AG09309 (cell line): ENCODE results near the gene MST1.

Experiments used
- DNase-seq: peaks from one replicate; pipeline ENCODE4 v3.0.0-alpha.2; 2010; ENCODE audit warnings: low read depth
- H3K4me3 ChIP-seq: 2 replicates; pipeline ENCODE4 v1.5.1; 2011; ENCODE audit warnings: mild to moderate bottlenecking, low read depth, low read length, moderate library complexity; ENCODE audit not compliant: control insufficient read depth
- TF ChIP-seq, protein P1 (sequence below): IDR thresholded peaks from 2 replicates; pipeline ENCODE4 v1.5.1; 2011; ENCODE audit warnings: mild to moderate bottlenecking, low read depth, low read length, inconsistent platforms; ENCODE audit not compliant: insufficient read depth, control insufficient read depth; ENCODE audit errors: missing control alignments

The MST1 gene

GRCh38 chr3:49638445-49638844 lies 50.8 kb downstream of the MST1 start:
- TF ChIP-seq, protein P1, sequence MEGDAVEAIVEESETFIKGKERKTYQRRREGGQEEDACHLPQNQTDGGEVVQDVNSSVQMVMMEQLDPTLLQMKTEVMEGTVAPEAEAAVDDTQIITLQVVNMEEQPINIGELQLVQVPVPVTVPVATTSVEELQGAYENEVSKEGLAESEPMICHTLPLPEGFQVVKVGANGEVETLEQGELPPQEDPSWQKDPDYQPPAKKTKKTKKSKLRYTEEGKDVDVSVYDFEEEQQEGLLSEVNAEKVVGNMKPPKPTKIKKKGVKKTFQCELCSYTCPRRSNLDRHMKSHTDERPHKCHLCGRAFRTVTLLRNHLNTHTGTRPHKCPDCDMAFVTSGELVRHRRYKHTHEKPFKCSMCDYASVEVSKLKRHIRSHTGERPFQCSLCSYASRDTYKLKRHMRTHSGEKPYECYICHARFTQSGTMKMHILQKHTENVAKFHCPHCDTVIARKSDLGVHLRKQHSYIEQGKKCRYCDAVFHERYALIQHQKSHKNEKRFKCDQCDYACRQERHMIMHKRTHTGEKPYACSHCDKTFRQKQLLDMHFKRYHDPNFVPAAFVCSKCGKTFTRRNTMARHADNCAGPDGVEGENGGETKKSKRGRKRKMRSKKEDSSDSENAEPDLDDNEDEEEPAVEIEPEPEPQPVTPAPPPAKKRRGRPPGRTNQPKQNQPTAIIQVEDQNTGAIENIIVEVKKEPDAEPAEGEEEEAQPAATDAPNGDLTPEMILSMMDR = no peak
- no peak overlapping the region for H3K4me3 ChIP-seq
- no peak for DNase-seq

DNA sequence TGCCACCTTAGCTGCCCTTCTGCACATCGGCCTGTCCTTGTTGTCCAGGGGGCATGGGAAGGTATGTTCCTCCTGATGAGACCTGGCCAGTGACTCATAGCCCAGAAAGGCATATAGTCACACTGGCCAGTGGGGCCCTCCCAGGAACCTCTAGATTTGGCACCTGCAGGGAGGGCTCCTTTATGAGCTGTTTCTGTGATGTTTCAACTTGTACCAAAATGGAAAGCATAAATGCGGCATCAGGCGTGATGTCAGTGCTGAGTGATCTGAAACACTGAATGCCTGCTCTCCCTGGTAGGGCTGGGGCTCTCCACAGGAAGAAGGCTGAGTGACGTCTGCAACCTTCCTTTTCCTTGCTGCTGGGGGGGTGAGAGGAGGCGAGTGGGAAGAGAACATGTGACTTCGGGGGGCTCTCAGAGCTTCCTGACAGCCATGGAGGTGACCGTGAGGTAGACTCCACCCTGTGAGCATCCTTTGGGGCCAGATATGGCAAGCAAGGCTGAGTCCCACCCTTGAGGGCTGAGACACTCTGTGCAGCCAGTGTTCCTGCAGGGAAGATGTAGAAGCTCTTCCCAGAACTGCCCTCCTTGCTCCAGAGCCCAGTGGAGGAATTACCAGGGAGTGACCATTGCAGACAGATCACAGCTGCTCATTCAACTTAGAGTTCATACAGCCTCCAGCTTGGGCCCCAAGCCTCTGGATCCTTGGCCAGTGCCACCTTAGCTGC lies 52.2 kb downstream of the MST1 start:
- no peak overlapping the region for H3K4me3 ChIP-seq
- TF ChIP-seq, protein P1 = no peak
- no peak for DNase-seq

GRCh38 chr3:49634736-49635135 lies 54.5 kb downstream of the MST1 start:
- no peak overlapping the region for H3K4me3 ChIP-seq
- no peak for DNase-seq
- TF ChIP-seq, protein P1 = no peak
